HG03196 (cell line): Measurements from ENCODE around the gene BTD.

Experiments used
- ATAC-seq: cut with Tn5 transposase; IDR thresholded peaks from one replicate; pipeline ENCODE4 v1.9.1; 2021; ENCODE audit not compliant: unreplicated experiment

Gene BTD

DNA sequence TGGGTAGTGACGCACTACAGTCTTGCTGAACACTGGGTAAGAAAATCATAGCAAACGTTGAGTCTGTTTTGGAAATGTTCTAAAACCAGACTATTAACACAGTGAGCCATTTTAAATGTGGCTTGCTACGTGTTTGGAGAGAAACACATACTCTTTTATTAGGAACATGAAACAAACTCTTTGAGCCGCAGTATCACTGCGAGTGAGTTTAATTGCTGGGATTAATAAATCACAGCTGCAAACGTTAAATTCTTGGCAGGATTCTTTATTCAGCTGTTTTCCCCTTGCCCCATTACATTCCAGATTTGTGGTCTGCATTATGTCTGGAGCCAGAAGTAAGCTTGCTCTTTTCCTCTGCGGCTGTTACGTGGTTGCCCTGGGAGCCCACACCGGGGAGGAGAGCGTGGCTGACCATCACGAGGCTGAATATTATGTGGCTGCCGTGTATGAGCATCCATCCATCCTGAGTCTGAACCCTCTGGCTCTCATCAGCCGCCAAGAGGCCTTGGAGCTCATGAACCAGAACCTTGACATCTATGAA is 33.6 kb downstream of the BTD start:
- no peak for ATAC-seq

DNA sequence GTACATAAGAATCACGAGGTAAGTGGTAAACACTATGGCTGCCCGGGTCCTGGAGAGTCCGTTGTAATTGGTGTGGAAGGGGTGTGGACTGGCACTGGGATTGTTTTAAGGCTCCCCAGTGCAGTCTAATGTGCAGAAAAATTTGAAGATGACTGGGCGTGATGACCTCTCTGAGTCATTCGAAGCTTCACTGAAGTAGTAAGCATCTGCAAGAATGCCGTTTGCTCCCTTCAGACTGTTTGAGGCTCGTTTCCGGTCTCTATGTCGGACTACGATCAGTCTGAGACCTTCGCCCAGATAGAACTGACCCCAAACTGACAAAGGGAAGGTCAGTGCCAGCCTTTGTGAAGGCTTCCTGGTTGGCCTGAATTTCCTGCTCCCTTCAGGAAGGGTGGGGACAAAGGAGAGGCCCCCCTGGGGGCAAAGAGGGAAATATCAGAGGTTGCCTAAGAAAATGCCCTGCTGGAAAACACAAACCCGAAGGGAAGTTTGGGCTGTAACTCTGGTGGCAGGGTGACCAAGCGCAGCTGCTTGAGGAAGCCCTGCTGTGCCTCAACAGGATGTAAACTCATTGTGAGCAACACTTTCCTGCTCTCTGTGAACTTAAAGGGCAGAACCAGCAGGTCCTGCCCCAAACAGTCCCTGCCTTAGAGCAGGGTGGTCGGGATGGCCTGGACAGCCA is 34.6 kb downstream of the BTD start:
- no peak for ATAC-seq

DNA sequence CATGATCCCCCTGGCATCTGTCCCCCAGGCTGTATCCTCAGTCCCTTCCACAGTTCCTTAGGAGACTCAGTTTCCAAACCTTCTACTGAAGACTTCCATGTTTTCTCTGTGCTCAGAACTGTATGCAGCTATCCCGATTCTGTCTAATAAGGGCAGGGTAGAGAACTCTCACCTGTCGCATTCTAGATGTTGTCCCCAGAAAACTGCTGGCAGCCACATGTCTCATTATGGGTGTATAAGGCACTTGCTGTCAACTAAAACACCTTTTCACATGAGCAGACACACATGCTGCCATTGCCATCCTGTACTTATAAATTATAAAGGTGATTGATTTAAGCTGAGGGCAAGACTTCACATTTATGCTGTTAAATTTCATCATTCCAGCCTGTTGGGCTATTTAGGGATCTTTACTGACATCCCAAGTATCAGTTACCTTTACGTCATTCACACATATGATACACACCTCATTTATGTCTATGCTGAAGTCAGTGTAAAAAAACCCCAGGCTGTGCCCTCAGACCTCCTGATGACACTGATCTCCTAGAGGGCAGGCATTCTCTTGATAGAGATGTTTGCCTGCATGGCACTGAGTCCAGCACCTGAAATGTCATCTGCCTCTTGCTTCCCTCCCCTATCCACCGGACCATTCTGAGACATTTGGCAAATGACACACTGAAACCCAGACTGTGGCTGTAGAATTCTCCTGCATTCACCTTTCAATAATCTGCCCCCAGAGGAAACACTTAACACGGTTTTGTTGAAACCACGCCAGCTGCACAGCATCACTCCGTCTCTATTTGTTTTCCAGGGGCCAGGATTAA is 35.8 kb downstream of the BTD start:
- no peak for ATAC-seq

DNA sequence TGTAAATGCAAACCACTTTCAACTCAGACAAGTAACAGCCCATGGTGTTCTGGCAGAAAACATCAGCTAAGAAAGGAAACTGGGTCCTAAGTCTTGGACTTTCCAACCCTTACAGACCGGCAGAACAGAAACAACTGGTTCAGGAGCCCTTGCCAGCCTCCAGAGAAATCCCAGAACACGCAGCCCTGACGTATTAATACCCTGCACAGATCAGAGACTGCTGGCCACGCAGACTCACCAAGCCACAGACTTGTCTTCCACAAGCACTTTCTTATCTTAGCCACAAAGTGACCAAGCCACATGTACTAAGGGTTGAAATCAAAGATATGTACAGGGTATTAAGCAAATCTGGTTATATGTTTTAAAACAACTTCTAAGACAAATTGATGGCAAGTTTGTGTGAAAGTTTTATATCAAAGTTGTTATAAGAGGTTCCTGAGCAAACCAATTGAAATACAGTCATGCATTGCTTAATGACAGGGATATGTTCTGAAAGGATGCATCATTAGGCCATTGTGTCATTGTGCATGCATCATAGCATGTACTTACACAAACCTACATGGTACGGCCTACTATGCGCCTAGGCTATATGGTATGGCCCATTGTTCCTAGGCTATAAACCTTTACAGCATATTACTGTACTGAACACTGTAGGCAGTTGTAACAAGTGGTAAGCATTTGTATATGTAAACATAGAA is 36.8 kb downstream of the BTD start:
- no peak for ATAC-seq

DNA sequence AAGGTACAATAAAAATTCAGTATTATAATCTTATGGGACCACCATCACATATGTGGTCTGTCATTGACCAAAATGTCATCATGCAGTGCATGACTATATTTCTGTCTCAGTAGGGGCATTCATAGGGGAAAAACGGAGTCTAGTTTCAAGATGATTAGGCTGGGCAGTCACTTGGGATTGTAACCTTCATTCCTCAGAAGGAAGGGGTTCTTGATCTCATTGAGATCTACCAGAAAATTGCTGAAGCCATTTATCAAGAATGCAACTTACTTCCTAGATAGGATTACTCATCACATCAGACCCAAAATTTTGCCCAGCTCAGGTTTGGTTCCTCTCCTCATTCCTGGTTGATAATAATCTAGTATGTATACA is 37.3 kb downstream of the BTD start:
- ATAC-seq, result no peak

DNA sequence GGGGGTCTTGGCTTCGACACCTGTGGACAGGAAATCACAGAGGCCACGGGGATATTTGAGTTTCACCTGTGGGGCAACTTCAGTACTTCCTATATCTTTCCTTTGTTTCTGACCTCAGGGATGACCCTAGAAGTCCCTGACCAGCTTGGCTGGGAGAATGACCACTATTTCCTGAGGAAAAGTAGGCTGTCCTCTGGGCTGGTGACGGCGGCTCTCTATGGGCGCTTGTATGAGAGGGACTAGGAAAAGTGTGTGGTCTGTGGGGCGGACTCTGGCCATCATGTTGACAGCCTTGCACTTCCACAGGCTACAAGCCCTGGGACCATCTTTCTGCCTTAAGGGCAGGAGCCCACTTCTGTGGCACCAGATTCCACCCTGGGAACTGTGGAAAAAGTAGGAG is 43.7 kb downstream of the BTD start:
- ATAC-seq, result no peak

DNA sequence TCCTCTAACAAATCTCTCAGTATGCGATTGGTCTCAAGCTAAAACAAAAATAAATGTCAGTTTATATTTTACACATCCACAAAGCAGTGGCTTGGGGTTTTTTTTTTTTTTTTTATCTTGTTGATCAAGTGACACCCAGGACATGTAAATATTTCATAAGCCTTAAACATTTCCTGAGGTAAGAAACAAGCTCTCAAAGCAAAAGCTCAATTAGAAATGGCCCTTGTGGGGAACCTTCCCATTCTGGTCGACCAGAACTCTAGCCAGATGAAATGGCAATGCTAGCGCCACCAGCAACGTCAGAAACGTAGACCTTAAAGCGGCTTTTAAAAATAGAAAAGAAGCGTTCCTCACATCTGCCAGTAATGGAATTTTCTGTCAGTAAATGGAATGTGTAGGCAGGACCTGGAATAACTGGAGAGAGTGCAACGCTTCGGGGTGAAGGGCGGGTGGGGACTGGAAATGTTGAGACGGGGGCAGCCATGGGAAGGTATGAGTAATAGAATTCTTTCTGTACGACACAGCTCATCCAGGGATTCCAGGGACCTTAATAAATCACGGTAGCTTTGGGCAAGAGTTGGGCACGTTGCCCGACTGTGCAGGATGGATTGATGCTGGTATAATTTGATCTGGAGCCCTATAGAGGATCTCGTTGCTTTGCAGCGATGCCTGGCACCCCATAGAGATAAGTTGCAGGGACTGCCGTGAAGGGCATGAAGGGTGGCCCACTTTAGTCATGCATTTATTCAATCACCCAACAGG is 44.4 kb downstream of the BTD start:
- ATAC-seq, result no peak

DNA sequence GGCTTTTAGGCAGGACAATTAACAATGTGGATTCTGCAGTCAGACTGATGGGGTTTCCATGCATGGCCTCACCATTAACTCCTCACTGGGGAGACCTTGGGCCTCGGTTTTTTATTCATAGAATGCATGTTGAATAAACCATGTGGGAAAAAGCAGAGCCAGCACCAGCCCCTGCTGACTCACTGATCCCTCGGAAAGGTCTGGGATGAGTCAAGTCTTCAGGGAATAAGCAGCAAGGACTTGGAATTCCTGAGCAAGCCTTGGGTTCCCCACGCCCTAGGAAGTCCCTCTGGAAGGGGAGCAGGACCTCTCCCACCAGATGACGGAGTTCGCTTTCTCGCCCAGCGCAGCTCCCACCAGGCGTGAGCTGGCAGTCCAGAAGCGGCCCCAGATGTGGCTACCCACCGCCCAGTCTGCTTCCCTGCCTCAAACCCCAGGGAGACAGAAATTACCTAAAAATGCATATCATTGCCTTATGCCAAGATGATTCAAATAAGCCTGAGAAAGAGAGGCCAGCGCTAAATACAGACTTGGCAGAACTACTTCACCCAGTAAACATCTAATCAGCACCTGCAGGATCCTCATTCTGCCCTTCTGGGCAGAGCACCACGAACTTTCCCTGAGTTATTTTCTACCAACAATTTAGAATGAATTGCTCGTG is 45.4 kb downstream of the BTD start:
- no peak for ATAC-seq

DNA sequence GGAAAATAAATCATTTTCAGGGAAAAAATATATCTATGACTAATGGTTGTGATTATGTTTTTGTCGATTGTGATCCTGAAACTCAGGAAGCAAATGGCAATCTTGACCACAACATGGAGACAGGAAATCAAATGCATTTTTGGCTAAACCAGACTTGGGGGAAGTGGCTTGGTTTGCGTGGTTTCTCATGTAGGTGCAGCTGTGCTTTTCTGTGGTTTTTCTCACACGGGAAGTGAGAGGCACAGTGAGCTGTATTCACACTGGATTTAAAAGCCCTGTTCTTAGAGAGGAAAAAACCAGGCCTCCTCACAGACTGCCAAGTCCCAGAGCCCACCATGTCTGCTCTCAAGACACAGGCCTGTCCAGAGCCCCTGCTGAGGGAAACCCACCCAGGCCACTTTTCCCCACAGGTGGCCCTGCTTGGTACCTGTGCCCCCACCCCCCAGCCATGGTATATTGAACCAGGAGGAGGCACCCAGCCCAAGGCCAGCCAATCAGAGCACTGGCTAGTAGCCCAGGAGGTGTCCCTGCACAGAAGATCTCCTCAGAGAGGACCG is 46.1 kb downstream of the BTD start:
- ATAC-seq, result peak; percentile 95

DNA sequence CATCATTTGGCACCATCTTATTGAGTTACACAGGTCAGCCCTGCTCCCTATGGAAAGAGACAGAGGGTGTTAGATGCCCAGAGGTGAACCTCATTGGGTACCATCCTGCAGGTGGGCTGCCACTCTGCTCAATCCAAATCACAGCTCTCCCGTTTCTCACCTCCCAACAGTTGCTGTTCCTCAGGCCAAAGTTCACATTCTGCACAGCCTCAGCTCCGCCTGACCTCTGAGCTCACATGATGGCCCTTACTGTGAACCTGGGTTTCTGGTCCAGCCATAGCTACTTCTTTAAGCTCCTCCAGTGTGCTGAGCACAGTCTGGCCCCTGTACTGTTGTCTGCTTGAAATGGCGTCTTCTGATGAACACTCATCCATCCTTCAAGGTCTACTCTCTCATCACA is 47.8 kb downstream of the BTD start:
- ATAC-seq, result no peak

DNA sequence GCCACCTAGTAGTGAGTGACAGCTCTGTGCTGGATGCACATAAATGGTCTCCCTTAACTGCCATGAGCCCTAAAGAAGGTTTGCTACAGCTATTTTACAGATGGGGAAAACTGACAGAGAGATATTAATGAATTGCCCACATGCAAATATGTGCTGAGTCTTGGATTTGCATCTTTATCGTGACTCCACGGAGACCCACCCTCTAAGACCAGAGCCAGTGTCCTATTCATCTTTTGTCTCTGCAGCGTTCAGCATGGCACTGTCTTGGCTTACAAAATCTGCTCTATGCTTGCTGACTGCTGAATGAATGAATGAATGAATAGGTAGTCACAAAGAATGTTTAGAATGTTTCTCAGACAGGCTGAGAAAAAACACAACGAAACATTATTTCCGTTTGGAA is 48.3 kb downstream of the BTD start:
- ATAC-seq, result no peak

DNA sequence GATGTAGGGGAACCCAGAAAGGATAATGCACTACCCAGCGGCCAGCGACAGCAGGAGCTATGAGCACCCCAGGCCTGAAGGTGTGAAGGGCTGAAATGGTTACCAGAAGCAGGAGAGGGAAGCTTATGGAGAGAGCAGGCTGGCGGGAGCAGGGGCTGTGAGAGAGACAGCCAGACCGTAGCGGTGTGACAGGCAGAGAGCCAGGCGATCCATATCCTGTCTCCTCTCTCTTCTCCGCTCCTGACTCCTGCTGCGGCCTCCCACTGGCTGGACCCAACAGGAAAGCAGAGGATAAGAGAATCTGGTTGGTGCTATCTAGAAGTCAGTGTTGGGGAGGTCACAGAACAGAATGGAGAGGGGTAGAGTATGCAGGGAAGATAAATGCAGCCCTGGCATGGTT is 49.9 kb downstream of the BTD start:
- ATAC-seq, result no peak

DNA sequence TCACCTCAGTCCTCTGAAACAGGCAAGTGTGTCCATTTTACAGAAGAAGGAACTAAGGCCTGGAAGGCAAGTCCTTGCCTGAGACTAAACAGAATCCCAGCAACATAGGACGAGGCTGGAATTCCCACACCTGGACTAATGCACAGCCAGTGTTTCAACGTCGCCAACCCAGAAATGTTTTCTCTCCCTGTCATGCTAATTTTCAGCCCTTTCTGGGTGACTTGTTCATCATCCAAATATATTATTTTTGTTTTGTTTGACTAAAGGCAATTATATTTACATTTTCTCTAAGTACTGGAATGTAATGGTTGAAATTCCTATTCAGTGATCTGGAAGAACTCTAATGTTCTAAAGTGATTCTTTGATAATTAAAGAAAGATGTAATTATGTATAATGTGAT is 51.8 kb downstream of the BTD start:
- no peak for ATAC-seq

DNA sequence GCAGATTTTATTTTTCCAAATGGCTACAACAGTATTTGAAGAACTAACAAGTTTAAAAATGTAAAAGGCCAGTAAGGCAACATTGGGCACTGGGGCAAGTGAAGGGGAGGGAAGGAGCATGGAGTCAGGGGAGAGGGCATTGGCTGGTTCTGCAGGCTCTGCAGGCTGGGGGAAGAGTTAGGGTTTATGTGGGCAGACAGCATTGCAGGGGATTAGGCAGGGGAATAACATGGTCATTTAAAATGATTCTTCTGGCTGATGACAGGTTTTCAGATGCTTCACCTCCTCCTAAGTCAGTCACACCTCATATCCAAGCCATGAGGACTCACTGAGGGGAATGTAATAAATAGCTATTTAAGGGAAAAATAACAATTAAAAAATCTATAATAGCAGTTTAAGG is 52.6 kb downstream of the BTD start:
- no peak for ATAC-seq

DNA sequence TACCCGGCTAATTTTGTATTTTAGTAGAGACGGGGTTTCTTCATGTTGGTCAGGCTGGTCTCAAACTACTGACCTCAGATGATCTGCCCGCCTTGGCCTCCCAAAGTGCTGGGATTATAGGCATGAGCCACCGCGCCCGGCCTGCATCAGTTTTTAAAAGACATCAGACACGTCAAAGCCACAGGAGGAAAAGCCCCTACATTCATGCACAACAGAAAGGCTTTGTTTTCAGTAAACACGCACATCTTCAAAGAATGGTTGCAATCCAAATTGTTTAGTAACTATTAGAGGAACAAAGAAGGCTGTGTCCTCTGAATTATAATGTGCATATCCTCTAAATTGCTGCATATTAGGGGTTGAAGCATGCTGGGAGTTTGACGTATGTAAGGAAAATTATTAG is 53.3 kb downstream of the BTD start:
- ATAC-seq, result no peak

DNA sequence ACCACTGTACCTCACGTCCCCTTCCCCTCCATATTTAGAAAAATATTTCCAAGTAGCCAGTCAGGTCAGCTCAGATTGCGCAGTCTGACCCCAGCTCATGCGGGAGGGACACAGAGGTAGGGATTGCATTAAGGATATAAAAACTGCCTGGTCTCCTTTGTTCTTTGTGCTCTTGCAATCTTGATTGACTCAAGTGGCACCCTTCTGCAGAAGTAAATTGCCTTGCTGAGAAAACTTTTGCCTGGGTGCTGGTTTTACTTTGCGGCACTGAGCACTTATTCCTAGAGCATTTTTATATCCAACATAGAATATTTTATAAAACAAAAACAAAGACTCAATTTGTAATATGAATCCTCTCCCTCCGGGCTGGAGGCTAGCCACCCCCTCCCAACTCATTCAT is 54.8 kb downstream of the BTD start:
- ATAC-seq, result no peak

DNA sequence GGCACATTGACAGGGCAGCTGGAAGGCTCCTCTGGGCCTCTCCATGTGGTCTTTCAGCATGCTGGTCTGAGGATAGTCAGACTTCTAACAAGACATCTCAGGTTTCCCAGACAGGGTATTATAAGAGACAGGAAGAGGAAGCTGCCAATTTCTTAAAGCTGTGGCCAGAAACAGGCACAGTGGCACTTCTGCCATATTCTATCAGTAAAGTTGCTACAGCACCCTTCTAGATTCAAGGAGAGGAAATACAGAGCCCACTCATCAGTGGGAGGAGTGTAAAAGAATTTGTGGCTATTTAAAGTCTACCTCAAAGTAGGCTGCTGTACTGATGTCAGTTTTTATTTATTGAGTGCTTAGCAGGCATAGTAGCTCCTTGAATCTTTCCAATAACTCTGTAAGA is 55.5 kb downstream of the BTD start:
- ATAC-seq, result no peak

DNA sequence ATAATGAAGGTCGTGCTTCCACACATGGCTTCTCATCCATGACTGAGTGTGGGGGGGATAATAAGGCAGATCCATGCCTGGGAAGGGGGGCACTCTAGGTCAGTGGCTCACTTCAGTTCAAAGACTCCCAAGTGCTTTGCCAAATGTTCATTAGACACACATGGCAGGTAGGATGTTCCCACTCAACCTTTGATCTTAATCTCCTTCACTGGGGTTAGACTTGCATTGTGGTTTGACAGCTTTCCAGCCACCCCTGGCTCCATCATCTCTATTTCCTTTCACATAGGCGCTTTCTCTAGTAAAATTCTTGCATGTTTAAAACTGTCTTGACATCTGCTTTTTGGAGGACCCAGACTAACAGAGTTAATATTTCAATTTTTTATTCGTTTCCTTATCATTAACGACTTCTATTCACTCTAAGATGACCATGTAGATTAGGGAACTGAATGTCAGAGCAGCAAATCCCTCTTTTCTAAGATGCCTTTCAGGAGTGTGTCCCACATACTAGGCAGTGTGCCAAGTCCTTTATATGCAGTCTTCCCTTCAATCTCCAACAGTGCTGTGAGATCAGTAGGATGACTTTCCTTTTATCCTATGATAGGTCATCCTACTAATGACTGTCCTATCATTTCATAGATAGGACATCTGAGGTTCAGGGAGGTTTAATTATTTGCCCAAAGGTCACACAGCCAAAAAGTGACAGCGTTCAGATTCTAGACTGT is 57.9 kb downstream of the BTD start:
- no peak for ATAC-seq

DNA sequence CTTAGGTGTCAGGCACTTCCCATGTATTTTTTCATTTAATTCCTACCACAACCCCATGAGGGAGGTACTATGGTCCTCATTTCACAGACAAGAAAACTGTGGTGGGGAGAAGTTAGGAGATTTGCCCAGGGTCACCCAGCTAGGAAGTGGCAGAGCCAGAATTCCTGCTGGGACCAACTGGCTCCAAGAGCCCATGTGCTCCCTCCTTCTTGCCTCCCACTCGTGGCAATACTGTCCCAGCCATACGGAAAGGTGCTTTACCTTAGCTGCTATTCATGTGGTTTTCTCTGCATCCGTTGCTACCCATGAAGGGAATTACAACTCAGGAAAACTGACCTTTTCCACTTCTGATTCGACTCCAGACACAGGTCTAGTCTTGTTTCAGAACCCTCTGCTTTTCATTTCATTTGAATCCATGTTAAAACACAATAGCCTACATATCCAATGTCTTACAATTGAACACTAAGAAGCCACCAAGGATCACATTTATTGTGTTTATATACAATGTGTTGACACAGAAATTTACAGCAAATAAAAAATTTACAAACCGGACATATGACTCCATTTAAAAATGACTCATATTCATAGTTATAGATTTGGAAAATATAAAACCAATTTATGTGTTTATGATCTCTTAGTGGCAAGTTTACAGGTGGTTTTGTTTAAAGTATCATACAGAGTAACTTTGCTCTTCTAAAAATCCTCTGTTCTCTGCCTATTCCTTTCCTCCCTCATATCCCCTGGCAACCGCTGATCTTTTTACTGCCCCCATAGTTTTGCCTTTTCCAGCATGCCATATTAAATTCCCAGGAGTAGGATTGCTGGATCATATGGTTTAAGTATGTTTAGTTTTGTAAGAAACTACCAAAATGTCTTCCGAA is 58.8 kb downstream of the BTD start:
- ATAC-seq, result no peak
